ENCODE data around the gene KCTD17. TPM values are rescaled to one million over a fixed set of nuclear protein-coding genes. Genes with fewer than 3 reads are reported as not detected.
A peak's percentile ranks its signal among the peaks of the same experiment; 100 is the strongest.

The KCTD17 gene
- polyA plus RNA-seq, 3 donors = 8.4 to 40.0 (median 9.0) TPM

DNA sequence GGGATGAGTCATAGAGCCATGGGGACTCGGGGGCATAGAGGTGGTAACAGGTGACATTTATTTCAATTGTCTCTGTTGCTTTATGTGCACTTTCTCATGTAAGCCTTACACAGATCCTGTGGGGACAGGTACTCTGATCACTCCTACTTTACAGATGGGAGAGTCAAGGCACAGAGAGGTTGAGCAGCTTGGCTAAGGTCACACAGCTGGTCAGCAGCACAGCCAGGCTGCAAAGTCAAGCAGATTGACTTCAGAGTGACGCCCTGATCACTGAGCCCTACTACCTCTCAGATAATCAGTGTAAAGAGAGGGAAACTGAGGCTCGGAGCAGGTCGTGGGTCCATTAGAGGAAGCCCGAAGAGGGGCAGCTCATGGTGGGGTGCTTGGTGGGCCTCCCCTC is 54.4 kb downstream of the KCTD17 start:
- Mint-ChIP-seq H3K27me3 (ENCODE audit: low read depth in 3 of 3) (peaks cover 6 to 9% (median 8%) of the 10 kb centered on the region in 3 donors), H3K27ac (no peak overlapping the region), H3K4me1 (no peaks in the 10 kb centered on the region), H3K4me3 (no peak overlapping the region), H3K9me3 (peaks cover 0 to 1% (median 0%) of the 10 kb centered on the region in 7 donors), H3K36me3 (no peaks in the 10 kb centered on the region)
- H3K9ac ChIP-seq (ENCODE audit: insufficient read depth, low read length, poor library complexity, severe bottlenecking) = no peak overlapping the region
- intact Hi-C loops (cut with micrococcal nuclease) = no loop called here
- H4K20me1 ChIP-seq (ENCODE audit: insufficient read depth, low read length) = no peaks in the 10 kb centered on the region
- TF ChIP-seq, protein P1, sequence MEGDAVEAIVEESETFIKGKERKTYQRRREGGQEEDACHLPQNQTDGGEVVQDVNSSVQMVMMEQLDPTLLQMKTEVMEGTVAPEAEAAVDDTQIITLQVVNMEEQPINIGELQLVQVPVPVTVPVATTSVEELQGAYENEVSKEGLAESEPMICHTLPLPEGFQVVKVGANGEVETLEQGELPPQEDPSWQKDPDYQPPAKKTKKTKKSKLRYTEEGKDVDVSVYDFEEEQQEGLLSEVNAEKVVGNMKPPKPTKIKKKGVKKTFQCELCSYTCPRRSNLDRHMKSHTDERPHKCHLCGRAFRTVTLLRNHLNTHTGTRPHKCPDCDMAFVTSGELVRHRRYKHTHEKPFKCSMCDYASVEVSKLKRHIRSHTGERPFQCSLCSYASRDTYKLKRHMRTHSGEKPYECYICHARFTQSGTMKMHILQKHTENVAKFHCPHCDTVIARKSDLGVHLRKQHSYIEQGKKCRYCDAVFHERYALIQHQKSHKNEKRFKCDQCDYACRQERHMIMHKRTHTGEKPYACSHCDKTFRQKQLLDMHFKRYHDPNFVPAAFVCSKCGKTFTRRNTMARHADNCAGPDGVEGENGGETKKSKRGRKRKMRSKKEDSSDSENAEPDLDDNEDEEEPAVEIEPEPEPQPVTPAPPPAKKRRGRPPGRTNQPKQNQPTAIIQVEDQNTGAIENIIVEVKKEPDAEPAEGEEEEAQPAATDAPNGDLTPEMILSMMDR (IDR thresholded peaks at IDR 0.05) = no peak
- H3K36me3 ChIP-seq (replicated peaks in 1 of 2; ENCODE audit: control insufficient read depth in 1 of 2, insufficient read depth in 2 of 2, low read length in 2 of 2) = no peaks in the 10 kb centered on the region
- H2AFZ ChIP-seq (ENCODE audit: insufficient read depth, low read depth, low read length, poor library complexity, severe bottlenecking) = no peak overlapping the region
- H3K4me1 ChIP-seq (ENCODE audit: control insufficient read depth in 1 of 2, insufficient read depth in 2 of 2, low read length in 2 of 2) = no peaks in the 10 kb centered on the region
- no peaks in the 10 kb centered on the region for H3K9me3 ChIP-seq (replicated peaks in 1 of 2; ENCODE audit: control insufficient read depth in 1 of 2, insufficient read depth in 1 of 2, low read length in 2 of 2)
- no peaks in the 10 kb centered on the region for H3K79me2 ChIP-seq (ENCODE audit: insufficient read depth, low read length)
- no CpG with 5 or more reads among the region's 5 CpGs for WGBS (ENCODE audit: insufficient coverage)
- H3K4me3 ChIP-seq (replicated peaks in 1 of 3; ENCODE audit: low read depth in 2 of 3, low read length in 3 of 3) = no peak overlapping the region
- DNase-seq = no peak
- H3K27ac ChIP-seq (ENCODE audit: low read depth in 1 of 2, low read length in 2 of 2) = no peak overlapping the region
- H3K27me3 ChIP-seq (ENCODE audit: control insufficient read depth in 2 of 2, insufficient read depth in 2 of 2, low read length in 2 of 2) = no peaks in the 10 kb centered on the region
- H3K4me2 ChIP-seq (replicated peaks; ENCODE audit: extremely low read depth, low read length, poor library complexity, severe bottlenecking) = no peak overlapping the region

GRCh38 chr22:37107816-37108621 is 56.5 kb downstream of the KCTD17 start:
- Histone ChIP-seq H3K79me2 (ENCODE audit: insufficient read depth, low read length) (no peaks in the 10 kb centered on the region), H3K4me2 (replicated peaks; ENCODE audit: extremely low read depth, low read length, poor library complexity, severe bottlenecking) (no peak overlapping the region), H4K20me1 (ENCODE audit: insufficient read depth, low read length) (no peaks in the 10 kb centered on the region), H3K9me3 (replicated peaks in 1 of 2; ENCODE audit: control insufficient read depth in 1 of 2, insufficient read depth in 1 of 2, low read length in 2 of 2) (no peaks in the 10 kb centered on the region), H2AFZ (ENCODE audit: insufficient read depth, low read depth, low read length, poor library complexity, severe bottlenecking) (no peak overlapping the region), H3K27ac (ENCODE audit: low read depth in 1 of 2, low read length in 2 of 2) (no peak overlapping the region), H3K9ac (ENCODE audit: insufficient read depth, low read length, poor library complexity, severe bottlenecking) (no peak overlapping the region), H3K4me1 (ENCODE audit: control insufficient read depth in 1 of 2, insufficient read depth in 2 of 2, low read length in 2 of 2) (no peaks in the 10 kb centered on the region), H3K4me3 (replicated peaks in 1 of 3; ENCODE audit: low read depth in 2 of 3, low read length in 3 of 3) (no peak overlapping the region), H3K36me3 (replicated peaks in 1 of 2; ENCODE audit: control insufficient read depth in 1 of 2, insufficient read depth in 2 of 2, low read length in 2 of 2) (no peaks in the 10 kb centered on the region), H3K27me3 (ENCODE audit: control insufficient read depth in 2 of 2, insufficient read depth in 2 of 2, low read length in 2 of 2) (no peaks in the 10 kb centered on the region)
- Mint-ChIP-seq H3K9me3 (peaks cover 0 to 1% (median 0%) of the 10 kb centered on the region in 7 donors), H3K36me3 (no peaks in the 10 kb centered on the region), H3K4me1 (no peaks in the 10 kb centered on the region), H3K4me3 (no peak overlapping the region), H3K27ac (peak overlapping the region in 1 of 7 donors; percentile 69), H3K27me3 (ENCODE audit: low read depth in 3 of 3) (peaks cover 6 to 10% (median 10%) of the 10 kb centered on the region in 3 donors)
- no peak for DNase-seq
- TF ChIP-seq, protein P1 (IDR thresholded peaks at IDR 0.05) = no peak
- 94% methylated on average over 14 of the region's 18 CpGs for WGBS (ENCODE audit: insufficient coverage)
- intact Hi-C loops (cut with micrococcal nuclease) = no loop called here
